Heart left ventricle (tissue), 13 donors: ENCODE data around the gene KLHL22.

Experiments
- POLR2A ChIP-seq, 2 donors: fragments of 450-650 bp; IDR thresholded peaks; one replicate each; pipeline ENCODE4 v1.6.1; 2017; ENCODE audit warnings: antibody characterized with exemption in 2 of 2, mild to moderate bottlenecking in 2 of 2, moderate library complexity in 2 of 2
- TF ChIP-seq, protein P1 (sequence below), 12 donors: fragments of 200-600 bp; sonication (generic) in 4 of 12; IDR thresholded peaks; one replicate each; pipeline versions ENCODE4 v1.5.0 to v1.8.0; 2018 to 2022; ENCODE audit warnings: antibody characterized with exemption in 12 of 12, mild to moderate bottlenecking in 5 of 12
- donor health status: ischemic (EF 13 %, LVEDD 7.1; RV severe dilation, severe dysfunction).
- donor health status: DM: no; HTN: yes; CAD: no.
- donor health status: DM: no; HTN: no; CAD: no.
- donor health status: ischemic (EF 25% LVEDD 6.9; RV normal size, moderate dysfunction).
- donor health status: ischemic (EF 25% LVEDD 5.7; RV mildly dilated, moderate dysfunction).
- donor health status: ischemic (EF 35%, LVEDD 5.7; RV mildly dilated, moderate dysfunction).
- donor health status: nonischemic (EF 11% LVEDD 7.7; RV severe dilation, severe dysfunction).
- donor health status: DM: yes; HTN: yes; CAD: no.
- donor health status: PGD.
- donor health status: ischemic (EF 29% LVEDD 5.4; RV normal size, mild dysfunction).
- donor health status: nonischemic (EF 23%, LVEDD 6.1; RV moderate dilation, normal function).

DNA sequence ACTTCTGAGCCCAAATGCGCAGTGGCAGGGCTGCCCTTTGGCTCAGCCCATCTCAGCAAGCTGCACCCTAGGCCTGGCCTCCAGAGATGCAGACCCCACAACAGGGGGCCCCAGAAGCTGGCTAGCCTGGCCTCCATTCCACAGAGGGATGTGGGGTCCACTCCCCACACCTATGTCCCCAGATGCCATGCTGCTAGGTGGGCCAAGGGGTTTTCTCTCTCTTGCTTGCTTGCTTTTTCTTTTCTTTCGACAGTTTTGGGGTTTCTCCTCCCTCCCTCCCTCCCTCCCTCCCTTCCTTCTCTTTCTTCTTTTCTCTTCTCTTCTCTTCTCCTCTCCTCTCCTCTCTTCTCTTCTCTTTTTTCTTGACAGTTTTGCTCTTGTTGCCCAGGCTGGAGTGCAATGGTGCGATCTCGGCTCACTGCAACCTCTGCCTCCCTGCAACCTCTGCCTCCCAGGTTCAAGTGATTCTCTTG, 67.6 kb downstream of the KLHL22 start:
- TF ChIP-seq, protein P1, sequence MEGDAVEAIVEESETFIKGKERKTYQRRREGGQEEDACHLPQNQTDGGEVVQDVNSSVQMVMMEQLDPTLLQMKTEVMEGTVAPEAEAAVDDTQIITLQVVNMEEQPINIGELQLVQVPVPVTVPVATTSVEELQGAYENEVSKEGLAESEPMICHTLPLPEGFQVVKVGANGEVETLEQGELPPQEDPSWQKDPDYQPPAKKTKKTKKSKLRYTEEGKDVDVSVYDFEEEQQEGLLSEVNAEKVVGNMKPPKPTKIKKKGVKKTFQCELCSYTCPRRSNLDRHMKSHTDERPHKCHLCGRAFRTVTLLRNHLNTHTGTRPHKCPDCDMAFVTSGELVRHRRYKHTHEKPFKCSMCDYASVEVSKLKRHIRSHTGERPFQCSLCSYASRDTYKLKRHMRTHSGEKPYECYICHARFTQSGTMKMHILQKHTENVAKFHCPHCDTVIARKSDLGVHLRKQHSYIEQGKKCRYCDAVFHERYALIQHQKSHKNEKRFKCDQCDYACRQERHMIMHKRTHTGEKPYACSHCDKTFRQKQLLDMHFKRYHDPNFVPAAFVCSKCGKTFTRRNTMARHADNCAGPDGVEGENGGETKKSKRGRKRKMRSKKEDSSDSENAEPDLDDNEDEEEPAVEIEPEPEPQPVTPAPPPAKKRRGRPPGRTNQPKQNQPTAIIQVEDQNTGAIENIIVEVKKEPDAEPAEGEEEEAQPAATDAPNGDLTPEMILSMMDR (IDR thresholded peaks at IDR 0.05) = no peak
- TF ChIP-seq POLR2A (IDR thresholded peaks at IDR 0.05) = no peak
